SKM-1 (cell line): ENCODE data around the gene GAMT.

ENCODE experiments used
- DNase-seq: peaks from one replicate; lab custom pipeline; 2025; ENCODE audit not compliant: unreplicated experiment; lab: John Stamatoyannopoulos, UW

GAMT gene

DNA sequence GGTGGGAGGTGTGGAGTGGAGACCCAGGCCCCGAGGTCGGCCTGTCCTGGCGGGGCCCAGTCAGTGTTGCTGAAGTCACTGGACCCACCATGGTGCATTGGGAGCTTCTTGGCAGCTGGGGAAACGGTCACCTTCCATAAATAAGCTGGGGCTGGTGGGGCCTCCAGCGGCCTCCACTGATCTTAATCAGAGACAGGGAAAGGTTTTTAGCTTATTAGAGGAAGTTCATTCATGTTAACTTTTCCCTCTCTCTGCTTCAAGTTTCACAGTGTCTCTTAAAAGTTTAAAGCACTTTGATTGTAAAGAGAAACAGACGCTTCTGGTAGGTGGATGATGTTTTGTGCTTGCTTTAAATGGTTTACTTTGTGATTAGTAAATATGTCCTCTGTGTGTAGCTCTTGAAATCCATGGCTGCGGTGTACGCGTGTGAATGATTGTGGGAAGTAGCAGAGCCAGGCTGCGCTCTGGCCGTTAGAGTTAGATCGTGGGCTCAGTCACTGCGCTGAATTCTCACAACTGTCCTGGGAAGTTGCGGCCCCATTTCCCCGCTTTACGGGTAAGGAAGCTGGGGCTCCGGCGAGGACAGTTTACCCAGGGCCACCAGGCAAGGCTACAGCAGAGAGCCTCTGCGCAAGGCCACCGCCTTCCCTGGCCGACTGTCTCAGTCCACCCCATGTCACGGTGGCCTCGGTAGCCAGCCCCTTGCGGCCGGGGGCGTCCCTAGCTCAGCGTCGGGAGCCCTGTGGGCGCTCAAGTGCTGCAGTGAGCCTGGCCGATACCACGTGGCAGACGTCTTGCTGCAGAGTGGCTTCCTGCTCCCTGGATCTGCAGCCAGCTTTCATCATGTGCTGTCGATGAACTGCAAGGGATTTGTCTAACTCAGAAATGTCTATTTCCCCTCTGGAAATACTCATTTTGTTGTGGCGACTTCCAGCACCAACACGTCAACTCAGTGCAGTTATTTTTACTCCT, 34.2 kb downstream of the GAMT start:
- DNase-seq = no peak

DNA sequence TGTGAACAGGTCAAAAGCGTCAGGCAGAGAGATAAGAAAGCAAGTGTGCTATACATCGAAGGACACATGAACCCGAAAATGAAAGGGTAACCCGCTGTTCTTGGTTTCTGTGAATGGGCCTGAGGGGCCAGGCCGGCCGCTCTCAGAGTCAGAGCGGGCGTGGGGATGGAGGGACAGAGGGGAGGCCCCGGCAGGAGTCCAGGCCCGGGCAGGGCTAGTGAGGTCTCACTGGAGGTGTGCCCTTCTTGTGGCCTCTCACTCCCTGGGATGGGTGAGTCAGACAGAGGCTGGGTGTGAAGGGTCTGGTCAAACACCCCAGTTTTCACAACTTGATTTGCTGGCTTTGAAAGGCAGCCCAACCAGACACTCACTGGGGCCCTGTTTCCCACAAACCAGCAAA, 35.0 kb downstream of the GAMT start:
- DNase-seq = no peak

DNA sequence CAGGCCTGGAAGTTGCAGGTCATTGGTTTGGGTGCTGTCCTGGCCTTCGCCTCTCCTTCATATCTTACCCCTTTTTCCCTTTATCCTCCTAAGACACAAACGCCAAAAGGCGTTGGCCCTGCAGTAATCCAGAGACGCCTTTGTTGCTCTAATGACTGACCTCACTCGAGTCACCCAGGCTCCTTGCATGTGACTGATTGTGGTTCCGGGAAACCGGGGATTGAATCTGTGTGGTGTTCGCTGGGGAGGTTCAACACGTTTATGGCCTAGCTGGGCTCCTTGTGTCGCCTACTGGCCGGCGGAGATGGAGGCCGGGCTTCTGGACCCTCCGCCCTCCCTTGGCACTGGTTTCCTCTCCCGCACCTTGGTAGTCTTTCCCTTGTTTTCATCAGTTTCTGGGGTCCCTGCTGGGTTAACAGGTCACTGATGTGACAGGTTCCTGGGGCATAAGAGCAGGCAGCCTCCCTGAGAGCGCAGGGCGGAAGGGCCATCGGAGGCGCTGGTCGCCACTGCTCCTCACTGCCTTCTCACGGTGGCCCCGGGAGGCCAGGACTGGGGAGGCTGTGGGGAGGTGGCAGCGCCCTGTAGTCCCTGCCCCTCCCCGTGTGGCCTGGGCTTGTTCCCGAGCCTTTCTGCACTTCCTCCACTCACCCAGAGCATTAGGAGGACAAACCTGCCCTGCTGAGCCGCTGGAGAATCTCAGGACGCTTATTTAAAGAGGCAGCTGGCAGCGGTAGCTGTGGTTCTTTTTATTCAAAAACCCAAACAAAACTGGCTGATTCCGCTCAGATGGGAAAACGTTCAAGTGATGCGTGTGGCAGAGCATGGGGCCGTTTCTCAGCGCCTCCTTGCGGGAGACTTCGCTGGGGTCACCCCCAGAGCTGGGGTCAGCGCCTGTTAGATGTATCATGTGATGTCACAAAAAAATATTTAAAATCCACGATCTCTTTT, 35.7 kb downstream of the GAMT start:
- no peak for DNase-seq

DNA sequence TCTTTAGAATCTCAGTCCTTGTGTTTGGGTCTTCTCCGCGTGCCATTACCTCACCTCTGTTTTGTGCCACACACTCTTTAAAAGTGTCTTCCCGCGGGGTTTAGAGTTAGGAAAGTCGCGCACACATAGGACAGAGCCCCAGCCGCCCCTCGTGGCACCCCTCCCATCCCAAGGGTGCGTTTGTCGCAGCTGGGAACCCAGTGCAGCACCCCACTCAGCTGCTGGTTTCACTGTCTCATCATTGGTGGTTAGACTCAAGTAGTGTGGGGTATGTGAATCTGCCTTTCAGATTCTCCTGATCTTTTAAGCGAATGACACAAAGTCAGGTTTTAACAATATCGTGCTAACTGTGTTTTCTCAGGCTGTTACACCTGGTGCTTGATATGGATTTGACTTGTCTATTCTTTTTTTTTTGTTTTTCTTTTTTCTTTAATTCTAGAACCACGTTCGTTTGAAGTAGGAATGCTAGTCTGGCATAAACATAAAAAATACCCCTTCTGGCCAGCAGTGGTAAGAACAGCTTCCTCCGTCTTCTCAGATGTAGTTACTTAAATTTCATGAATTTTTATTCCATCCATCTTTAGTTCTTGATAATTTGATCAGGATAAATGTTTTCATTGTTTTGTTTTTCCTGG, 37.2 kb downstream of the GAMT start:
- DNase-seq = no peak

DNA sequence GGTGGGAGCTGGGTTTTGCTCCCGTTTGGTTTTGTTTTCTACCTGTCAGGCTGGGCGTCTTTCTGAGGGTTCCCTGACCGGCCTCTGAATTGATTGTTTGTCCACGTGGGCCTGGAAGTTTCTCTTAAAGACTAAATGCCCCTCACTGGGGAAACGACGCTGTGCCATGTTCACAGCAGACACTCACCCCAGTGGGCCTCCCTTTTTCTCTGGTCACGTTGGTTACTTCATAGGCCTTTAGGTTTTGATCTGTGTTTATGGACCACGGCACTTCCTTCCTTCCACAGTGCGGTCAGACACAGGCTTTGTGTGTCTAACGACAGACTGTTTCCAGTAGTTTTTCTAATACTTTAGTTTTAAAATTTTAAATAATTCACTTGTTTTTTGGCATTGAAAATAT, 37.7 kb downstream of the GAMT start:
- no peak for DNase-seq

DNA sequence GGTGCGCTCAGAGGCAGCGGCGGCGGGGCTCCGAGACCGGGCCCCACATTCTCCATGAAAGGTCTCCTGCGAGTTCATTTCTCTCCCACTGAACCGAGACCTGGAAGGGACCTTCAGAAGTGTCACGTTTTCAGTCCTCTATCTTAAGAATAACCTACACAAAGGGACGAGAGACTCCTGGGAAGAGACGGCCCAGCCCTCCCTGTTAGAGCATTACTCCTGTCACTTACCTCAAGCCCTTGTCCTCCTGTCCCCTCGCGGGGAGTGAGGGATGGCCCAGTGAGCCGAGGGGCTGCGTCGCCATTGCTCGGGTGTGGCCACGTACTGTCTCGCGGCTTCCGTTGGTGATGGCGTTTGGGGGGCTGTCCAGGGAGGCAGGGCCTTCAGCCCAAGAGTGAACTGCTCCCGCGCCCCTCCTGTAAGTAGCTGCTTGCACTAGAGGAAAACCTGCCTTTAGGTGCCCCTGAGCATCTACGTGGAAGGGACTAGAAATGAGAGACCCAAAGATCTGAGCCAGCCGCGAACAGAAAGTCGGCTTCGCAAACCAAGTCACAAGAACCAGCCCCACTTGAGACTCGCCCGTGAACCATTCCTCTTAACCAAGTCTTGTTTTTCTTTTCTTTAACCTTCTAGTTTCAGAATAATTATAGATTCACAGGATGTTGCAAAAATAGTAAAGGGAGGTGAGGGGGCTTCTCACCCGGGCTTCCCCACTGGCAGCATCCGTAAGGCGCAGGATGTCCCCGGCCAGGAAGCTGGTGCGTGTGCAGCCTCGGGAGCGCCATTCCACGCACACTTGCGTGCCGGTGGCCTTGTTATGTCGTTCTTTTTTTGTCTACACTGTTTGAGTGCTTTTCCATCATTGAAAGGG, 38.7 kb downstream of the GAMT start:
- no peak for DNase-seq

DNA sequence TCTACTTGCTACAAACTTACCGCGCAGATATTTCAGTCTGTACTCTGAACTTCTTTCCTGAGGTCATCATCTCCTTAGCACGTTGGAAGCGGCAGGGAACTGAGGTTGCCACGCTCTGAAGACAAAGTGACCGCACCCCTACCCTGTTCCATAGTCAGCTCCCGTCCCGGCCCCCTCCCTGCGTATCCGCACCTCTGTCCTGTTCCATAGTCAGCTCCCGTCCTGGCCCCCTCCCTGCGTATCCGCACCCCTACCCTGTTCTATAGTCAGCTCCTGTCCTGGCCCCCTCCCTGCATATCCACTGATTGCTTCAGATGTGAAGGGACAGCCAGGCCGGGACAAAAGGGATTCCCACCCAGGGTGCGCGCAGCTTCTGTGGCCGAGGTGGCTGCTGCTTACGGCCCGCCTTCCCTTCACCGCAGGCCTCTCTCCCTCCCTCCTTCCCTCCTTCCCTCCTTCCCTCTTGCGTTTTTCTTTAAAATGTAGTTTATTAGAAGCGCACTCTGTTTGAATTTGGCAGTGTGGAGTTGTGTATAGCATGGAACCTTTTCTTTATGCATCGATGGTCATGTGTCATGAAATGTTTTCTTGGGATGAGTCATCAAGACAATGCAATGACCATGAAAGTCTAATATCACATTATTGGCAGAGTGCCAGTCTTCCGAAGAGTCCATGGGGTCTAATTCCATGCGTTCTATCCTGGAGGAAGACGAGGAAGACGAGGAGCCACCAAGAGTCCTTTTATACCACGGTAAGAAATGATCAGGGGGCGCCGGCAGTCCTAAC, 39.5 kb downstream of the GAMT start:
- no peak for DNase-seq

DNA sequence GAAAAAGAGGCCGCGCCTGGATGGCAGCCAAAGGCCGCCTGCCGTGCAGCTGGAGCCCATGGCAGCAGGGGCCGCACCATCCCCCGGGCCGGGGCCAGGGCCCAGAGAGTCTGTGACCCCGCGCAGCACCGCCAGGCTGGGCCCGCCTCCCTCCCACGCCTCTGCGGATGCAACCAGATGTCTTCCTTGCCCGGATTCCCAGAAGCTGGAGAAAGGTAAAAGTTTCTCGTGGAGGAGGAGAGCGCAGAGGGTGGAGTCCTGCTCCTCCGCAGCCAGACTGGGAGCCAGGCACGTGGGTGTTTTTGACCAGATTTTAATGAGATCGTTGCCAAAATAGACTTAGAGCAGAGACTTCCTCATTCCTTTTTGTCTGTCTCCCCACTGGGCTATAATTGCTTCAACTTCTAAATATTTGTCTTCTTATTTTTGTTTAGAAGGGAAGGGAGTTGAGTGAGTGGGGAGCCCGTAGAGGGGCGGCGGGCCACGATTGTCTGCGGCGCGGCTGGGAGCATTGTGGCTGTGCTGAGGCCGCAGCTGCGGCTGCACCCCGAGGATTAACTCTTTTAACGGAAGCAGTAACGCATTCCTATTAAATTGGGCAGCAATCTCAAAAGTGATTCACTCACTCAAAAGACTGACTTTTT, 40.4 kb downstream of the GAMT start:
- DNase-seq = no peak

DNA sequence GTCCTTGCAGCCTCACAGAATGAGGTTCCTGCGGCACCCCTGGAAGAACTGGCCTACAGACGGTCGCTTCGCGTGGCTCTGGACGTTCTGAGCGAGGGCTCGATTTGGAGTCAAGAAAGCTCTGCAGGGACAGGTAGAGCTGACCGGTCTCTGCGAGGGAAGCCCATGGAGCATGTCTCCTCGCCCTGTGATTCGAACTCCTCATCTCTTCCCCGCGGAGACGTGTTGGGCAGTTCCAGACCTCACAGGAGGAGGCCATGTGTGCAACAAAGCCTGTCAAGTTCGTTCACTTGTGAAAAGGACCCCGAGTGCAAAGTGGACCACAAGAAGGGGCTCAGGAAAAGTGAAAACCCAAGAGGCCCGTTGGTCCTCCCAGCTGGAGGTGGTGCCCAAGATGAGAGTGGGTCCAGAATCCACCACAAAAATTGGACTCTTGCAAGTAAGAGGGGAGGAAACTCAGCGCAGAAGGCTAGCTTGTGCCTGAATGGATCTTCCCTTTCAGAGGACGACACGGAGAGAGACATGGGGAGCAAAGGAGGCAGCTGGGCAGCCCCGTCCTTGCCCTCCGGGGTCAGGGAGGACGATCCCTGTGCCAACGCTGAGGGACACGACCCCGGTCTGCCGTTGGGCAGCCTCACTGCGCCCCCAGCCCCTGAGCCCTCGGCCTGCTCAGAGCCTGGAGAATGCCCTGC, 41.1 kb downstream of the GAMT start:
- no peak for DNase-seq

DNA sequence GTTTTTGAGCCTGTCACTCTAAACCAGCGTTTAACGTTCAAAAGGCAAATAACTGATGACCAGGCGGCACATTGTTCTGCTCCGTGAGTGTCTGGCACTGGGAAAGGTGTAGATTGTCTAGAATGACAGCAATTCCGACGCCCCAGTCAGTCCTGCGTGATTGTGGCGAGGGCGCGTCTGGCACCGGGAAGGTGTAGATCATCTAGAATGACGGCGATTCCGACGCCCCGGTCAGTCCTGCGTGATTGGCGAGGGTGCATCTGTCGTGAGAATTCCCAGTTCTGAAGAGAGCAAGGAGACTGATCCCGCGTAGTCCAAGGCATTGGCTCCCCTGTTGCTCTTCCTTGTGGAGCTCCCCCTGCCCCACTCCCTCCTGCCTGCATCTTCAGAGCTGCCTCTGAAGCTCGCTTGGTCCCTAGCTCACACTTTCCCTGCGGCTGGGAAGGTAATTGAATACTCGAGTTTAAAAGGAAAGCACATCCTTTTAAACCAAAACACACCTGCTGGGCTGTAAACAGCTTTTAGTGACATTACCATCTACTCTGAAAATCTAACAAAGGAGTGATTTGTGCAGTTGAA, 43.7 kb downstream of the GAMT start:
- no peak for DNase-seq

DNA sequence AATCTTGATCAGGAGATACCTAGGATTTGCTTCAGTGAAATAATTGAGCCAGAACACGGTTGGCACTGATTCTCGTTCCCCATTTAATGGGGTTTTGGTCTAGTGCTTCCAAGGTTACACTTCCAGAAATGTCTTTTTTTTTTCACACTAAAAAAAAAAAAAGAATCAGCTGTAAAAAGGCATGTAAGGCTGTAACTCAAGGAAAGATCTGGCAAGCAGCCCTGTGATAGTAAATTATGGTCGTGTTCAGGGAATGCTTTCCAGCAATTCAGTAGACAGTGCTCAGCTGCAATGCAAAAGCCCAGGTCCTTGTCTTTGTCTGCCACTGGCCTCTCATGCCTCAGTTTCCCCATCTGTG, 44.9 kb downstream of the GAMT start:
- no peak for DNase-seq

DNA sequence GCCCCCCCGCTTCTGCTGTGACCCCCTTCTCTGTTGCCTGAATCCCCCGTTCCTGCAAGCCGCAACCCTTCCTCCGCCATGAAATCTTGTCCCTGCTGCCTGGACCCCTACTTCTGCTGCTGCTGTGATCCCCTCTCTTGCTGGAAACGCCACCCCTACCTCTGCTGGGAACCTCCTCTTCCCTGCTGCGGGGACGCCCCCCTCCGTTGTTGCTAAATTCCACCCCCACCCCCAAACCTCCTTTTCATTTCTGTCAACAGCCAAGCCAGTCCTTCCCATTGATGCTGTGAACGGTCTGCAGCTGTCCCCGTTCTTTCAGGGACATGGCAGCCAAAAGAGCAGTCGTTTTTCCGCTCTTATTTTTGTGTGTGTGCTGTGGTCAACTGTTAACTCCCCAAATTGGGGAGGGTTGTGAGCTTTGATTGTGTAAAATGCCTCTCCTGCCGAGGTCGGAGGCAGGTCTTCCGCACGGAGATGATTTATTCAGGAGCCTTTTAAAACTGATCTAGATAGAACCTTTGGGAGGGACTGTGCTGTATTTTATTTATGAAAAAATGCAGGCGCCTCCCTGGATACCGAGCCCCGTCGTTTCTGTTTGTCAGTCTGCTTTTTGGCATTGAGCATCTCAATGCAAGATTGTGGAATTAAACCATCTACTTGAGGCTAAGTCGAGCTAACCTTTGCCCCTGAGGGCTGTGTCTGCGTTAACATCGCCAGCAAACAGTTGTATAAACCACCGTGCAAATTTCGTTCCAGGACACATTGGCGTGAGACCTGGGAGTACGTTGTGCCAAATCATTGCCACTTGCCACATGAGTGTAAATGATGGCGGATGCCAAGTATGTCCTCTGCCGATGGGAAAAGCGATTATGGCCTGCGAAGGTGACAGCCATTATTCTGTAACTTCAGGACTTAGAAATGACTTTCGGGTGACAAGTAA, 45.5 kb downstream of the GAMT start:
- no peak for DNase-seq

DNA sequence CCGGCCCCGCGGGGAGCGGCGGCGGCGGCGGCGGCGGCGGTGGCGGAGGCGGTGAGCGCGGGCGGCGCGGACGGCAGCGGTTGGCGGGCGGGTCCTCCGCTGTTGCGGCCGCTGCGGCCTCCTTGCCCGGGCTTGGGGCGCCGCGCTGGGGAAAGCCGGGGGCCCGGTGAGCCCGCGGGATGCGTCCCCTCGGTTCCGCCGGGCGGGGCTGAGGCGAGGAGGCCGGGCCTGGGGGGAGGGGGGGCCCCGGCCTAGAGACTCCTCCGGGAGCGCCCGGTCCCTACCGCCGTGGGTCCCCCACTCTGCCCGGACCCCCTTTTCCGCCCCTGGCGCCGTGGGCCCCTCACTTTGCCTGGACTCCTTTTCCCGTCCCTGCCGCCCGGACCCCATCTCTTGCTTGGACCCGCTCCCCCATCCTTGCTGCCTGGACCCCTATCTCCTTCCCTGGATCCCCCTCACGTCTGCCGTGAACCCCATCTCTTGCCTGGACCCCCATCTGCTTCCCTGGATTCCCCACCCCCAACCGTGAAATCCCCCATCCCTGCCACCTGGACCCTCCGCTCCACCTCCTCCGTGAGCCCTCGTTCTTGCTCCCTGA, 46.3 kb downstream of the GAMT start:
- no peak for DNase-seq

DNA sequence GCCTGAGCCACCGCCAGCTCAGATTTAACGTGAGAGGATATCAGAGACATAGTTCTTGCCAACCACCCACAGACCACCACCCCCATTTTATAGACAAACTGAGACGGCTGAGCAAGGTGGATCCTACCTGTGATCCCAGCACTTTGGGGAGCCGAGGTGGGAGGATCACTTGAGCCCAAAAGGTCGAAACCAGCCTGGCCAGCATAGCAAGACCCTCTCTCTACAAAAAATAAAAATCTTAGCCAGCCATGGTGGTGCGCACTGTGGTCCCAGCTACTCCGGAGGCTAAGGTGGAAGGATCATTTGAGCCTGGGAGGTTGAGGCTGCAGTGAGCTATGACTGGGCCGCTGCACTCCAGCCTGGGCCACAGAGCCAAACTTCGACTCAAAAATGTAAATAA, 48.2 kb downstream of the GAMT start:
- no peak for DNase-seq

DNA sequence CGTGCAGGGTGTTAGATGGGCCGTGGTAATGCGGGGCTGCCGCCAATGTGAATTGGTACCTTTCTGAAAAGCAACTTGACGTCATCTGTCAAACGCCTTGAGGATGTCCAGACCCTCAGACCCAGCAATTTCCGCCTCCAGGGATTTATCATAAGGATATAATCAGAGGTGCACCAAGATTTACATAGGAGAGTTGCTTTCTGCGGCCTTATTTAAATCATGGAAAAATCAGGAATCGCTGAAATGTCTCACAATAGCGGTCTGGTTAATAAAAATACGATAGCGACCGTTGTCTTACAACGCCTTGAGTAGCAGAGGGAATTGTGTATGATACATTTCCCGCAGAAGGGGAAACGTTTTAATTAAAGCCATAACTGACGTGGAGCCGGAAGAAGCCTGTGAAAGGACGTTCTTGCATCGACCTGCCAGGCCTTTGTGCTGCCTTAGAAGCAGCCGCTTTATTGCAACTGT, 49.9 kb downstream of the GAMT start:
- DNase-seq = no peak

DNA sequence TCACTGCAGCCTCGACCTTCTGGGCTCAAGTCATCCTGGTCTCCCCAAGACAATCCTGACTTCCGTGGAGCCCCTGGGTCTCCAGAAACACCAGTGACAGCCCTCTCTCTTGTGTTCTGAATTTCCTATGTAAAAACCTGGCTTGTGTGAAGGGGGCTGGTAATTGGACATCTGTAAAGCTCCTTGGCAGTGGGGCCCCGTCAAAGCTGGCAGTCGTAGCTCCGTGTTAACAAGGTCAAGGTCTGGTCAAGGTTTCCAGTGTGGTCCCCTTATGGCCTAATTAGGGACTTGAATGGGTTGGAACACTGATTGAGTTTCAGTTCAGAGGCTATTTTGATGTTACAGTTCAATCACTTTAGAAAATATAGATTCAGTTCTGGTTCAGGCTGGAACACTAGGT, 50.5 kb downstream of the GAMT start:
- DNase-seq = no peak

DNA sequence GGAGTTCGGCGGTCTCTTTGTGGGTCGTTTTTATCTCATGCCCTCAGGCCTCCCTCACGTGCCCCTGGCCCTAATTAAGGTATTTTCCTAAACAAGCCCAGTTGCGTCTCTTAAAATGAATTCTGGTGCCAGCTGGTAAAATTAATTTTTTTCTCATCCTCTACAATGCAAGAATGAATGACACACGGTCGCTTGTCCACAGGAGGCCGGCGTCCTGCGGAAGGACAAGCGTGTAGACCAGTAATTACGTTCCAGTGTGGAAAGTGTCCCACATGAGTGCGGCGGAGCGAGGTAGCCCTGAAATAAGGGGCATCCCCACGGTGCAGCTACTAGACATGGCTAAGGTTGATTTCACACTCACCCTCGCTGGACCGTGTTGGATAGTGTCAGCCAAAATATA, 52.1 kb downstream of the GAMT start:
- no peak for DNase-seq
